Epithelial cell of proximal tubule (primary cell): ENCODE data around the gene ZBTB7A. TPM values are rescaled to one million over a fixed set of nuclear protein-coding genes. Genes with fewer than 3 reads are reported as not detected.

Experiments
- DNase-seq: peaks from one replicate; pipeline ENCODE4 v3.0.0-alpha.2; 2011; ENCODE audit warnings: low read depth
- H3K4me3 ChIP-seq: 2 replicates; pipeline ENCODE4 v1.5.1; 2011; ENCODE audit warnings: low read depth, mild to moderate bottlenecking, low read length
- CTCF ChIP-seq: conservative IDR thresholded peaks from 2 replicates; pipeline ENCODE4 v1.5.1; 2012; ENCODE audit warnings: low read depth, mild to moderate bottlenecking, low read length
- total RNA-seq: library from RNA; depleted of rRNA; stranded (reverse); fragments of >200 nt; gene quantifications from 2 replicates; pipeline ENCODE4 v1.2.3, GENCODE V29; 2015

ZBTB7A gene
- total RNA-seq, 1 donor from 2014 or later: 22.1 TPM

- no peak for DNase-seq
- peak overlapping the region; percentile 88 for H3K4me3 ChIP-seq
- TF ChIP-seq CTCF: peak; percentile 37
These were observed 3.1 kb downstream of the ZBTB7A start for GRCh38 chr19:4063369-4064148.

- TF ChIP-seq CTCF: no peak
- no peak for DNase-seq
- peak overlapping the region; percentile 88 for H3K4me3 ChIP-seq
These were observed 4.0 kb downstream of the ZBTB7A start for GRCh38 chr19:4062419-4063368.

GRCh38 chr19:4061683-4062418 lies 4.8 kb downstream of the ZBTB7A start:
- TF ChIP-seq CTCF: no peak
- peak overlapping the region; percentile 56 for H3K4me3 ChIP-seq
- no peak for DNase-seq

- peak overlapping the region; percentile 56 for H3K4me3 ChIP-seq
- no peak for DNase-seq
- no peak for TF ChIP-seq CTCF
These were observed 5.5 kb downstream of the ZBTB7A start for GRCh38 chr19:4061178-4061682.

- no peak for TF ChIP-seq CTCF
- peak overlapping the region; percentile 56 for H3K4me3 ChIP-seq
- DNase-seq: no peak
These were observed 6.0 kb downstream of the ZBTB7A start for GRCh38 chr19:4060621-4061177.
